Measurements from ENCODE around the gene DNAI2.

The DNAI2 gene

GRCh38 chr17:74356646-74357465 lies 82.8 kb downstream of the DNAI2 start:
- DNase-seq (ENCODE audit: low read depth, low spot score) = no peak

GRCh38 chr17:74357466-74357809 lies 83.4 kb downstream of the DNAI2 start:
- no peak overlapping the region for H3K27ac ChIP-seq
- no peak for DNase-seq (ENCODE audit: low read depth, low spot score)

More at GRCh38 chr17:74356646-74357465, 82.8 kb downstream of the DNAI2 start:
- no peak overlapping the region for H3K27ac ChIP-seq

GRCh38 chr17:74358697-74359096 lies 84.7 kb downstream of the DNAI2 start:
- DNase-seq (ENCODE audit: low read depth, low spot score) = no peak
- H3K27ac ChIP-seq = no peak overlapping the region

- no peak overlapping the region for H3K27ac ChIP-seq
- DNase-seq (ENCODE audit: low read depth, low spot score) = no peak
Measured at GRCh38 chr17:74359916-74360315, 85.9 kb downstream of the DNAI2 start.

- H3K27ac ChIP-seq = no peak overlapping the region
- no peak for DNase-seq (ENCODE audit: low read depth, low spot score)
Measured at GRCh38 chr17:74360899-74361229, 86.8 kb downstream of the DNAI2 start.

GRCh38 chr17:74361230-74362068 lies 87.4 kb downstream of the DNAI2 start, which contains the start of gene BTBD17:
Gene BTBD17 (minus strand): TSS chr17:74361868. CDS start chr17:74361819, 49 bp downstream.
- H3K27ac ChIP-seq = no peak within 1 kb of the TSS
- DNase-seq (ENCODE audit: low read depth, low spot score) = no peak

GRCh38 chr17:74362069-74362405 lies 88.0 kb downstream of the DNAI2 start:
- no peak overlapping the region for H3K27ac ChIP-seq
- DNase-seq (ENCODE audit: low read depth, low spot score) = no peak

- H3K27ac ChIP-seq = no peak overlapping the region
- no peak for DNase-seq (ENCODE audit: low read depth, low spot score)
Measured at GRCh38 chr17:74362810-74363498, 88.9 kb downstream of the DNAI2 start.

All from epithelial cell of prostate (primary cell).